A549 (cell line): ENCODE results near the gene ROR2.

Experiments
- CEBPB ChIP-seq, 2 experiments: fragments of >200 bp in 1 of 2; sonication (Bioruptor Twin) in 1 of 2; formaldehyde crosslinking in 1 of 2; IDR thresholded peaks; 2 replicates each; pipeline ENCODE4 v1.6.1; 2012 to 2016
- ESRRA ChIP-seq: fragments of 150-350 bp; IDR thresholded peaks from 2 replicates; pipeline ENCODE4 v1.6.1; 2014; ENCODE audit warnings: mild to moderate bottlenecking, low read length, borderline replicate concordance
- FOXS1 ChIP-seq: fragments of 250-450 bp; sonication (Bioruptor Pico); IDR thresholded peaks from 2 replicates; pipeline ENCODE4 v1.5.0; 2020; ENCODE audit warnings: mild to moderate bottlenecking, moderate library complexity
- HOXB5 ChIP-seq: fragments of 250-450 bp; sonication (Bioruptor Pico); IDR thresholded peaks from 2 replicates; pipeline ENCODE4 v1.5.0; 2020; ENCODE audit warnings: mild to moderate bottlenecking, moderate library complexity
- KDM1A ChIP-seq: fragments of 200-600 bp; sonication (generic); IDR thresholded peaks from 2 replicates; pipeline ENCODE4 v1.6.1; 2016; ENCODE audit warnings: low read depth, mild to moderate bottlenecking
- MAFK ChIP-seq: fragments of 450-650 bp; IDR thresholded peaks from 2 replicates; pipeline ENCODE4 v1.6.1; 2014; ENCODE audit not compliant: partially characterized antibody
- MAZ ChIP-seq: fragments of 150-350 bp; IDR thresholded peaks from 2 replicates; pipeline ENCODE4 v1.6.1; 2014; ENCODE audit warnings: antibody characterized with exemption, low read depth, low read length, borderline replicate concordance
- NR3C1 ChIP-seq: fragments of >200 bp; sonication (Bioruptor Twin); formaldehyde crosslinking; IDR thresholded peaks from 3 replicates; pipeline ENCODE4 v1.6.1; 2017
- SMC3 ChIP-seq: fragments of >200 bp; sonication (Bioruptor Twin); formaldehyde crosslinking; IDR thresholded peaks from 3 replicates; pipeline ENCODE4 v1.6.1; 2018; ENCODE audit warnings: inconsistent platforms
- TF ChIP-seq, protein P1 (sequence below): fragments of >200 bp; sonication (Bioruptor Twin); formaldehyde crosslinking; IDR thresholded peaks from 3 replicates; pipeline ENCODE4 v1.5.1; 2016
- TF ChIP-seq, protein P2 (sequence below): IDR thresholded peaks from 2 replicates; pipeline ENCODE4 v1.6.1; 2012

DNA sequence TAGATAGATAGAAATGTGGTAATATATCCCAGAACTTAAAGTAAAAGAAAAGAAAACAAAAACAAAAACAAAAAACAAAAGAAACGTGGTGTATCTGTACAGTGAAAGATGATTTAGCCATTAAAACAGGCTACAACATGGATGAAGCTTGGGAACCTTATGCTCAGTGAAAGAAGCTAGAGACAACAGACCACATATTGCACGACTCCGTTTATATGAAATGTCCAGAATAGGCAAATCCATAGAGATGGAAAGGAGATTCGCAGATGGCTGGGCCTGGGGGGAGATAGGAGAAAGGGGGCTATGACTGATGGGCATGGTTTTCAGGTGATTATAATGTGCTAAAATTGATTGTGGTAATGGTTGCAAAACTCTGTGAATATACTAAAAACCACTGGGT is 86.6 kb downstream of the ROR2 start:
- TF ChIP-seq, protein P1, sequence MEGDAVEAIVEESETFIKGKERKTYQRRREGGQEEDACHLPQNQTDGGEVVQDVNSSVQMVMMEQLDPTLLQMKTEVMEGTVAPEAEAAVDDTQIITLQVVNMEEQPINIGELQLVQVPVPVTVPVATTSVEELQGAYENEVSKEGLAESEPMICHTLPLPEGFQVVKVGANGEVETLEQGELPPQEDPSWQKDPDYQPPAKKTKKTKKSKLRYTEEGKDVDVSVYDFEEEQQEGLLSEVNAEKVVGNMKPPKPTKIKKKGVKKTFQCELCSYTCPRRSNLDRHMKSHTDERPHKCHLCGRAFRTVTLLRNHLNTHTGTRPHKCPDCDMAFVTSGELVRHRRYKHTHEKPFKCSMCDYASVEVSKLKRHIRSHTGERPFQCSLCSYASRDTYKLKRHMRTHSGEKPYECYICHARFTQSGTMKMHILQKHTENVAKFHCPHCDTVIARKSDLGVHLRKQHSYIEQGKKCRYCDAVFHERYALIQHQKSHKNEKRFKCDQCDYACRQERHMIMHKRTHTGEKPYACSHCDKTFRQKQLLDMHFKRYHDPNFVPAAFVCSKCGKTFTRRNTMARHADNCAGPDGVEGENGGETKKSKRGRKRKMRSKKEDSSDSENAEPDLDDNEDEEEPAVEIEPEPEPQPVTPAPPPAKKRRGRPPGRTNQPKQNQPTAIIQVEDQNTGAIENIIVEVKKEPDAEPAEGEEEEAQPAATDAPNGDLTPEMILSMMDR: no peak
- TF ChIP-seq FOXS1 (no peak), KDM1A (no peak), CEBPB (IDR thresholded peaks at IDR 0.05) (no peak), MAZ (no peak), ESRRA (no peak), HOXB5 (CRISPR knock-in tag) (no peak), NR3C1 (no peak), MAFK (no peak), SMC3 (no peak)
- TF ChIP-seq, protein P2, sequence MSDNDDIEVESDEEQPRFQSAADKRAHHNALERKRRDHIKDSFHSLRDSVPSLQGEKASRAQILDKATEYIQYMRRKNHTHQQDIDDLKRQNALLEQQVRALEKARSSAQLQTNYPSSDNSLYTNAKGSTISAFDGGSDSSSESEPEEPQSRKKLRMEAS: no peak
